HG02798 (cell line): ENCODE data around the gene IRF1.
"Not testable (repeated sequence)": the region's sequence is repeated elsewhere in the genome, so short reads cannot be mapped to it uniquely, and the experiment has no call there.

Experiments
- ATAC-seq: cut with Tn5 transposase; IDR thresholded peaks from one replicate; pipeline ENCODE4 v1.9.1; 2021; ENCODE audit warnings: mild to moderate bottlenecking; ENCODE audit not compliant: unreplicated experiment, poor library complexity

Gene IRF1

GRCh38 chr5:132487841-132488555 is 2.6 kb downstream of the IRF1 start:
- no peak for ATAC-seq

- no peak for ATAC-seq
Observed at GRCh38 chr5:132487095-132487428, 3.5 kb downstream of the IRF1 start.

GRCh38 chr5:132486318-132487094 is 4.1 kb downstream of the IRF1 start:
- ATAC-seq, result no peak

- no peak for ATAC-seq
Observed at GRCh38 chr5:132485641-132486317, 4.8 kb downstream of the IRF1 start.

- not testable (repeated sequence) for ATAC-seq
Observed at GRCh38 chr5:132484876-132485640, 5.5 kb downstream of the IRF1 start.

GRCh38 chr5:132484391-132484725 is 6.2 kb downstream of the IRF1 start:
- no peak for ATAC-seq

- no peak for ATAC-seq
Observed at GRCh38 chr5:132483661-132484390, 6.7 kb downstream of the IRF1 start.

GRCh38 chr5:132483101-132483500 is 7.5 kb downstream of the IRF1 start:
- ATAC-seq, result no peak

- no peak for ATAC-seq
Observed at GRCh38 chr5:132481596-132482211, 8.9 kb downstream of the IRF1 start.

GRCh38 chr5:132480893-132481595 is 9.5 kb downstream of the IRF1 start:
- no peak for ATAC-seq

- no peak for ATAC-seq
Observed at GRCh38 chr5:132480546-132480892, 10.1 kb downstream of the IRF1 start.

GRCh38 chr5:132480042-132480441 is 10.5 kb downstream of the IRF1 start:
- no peak for ATAC-seq

GRCh38 chr5:132479111-132479951 is 11.2 kb downstream of the IRF1 start:
- ATAC-seq, result peak; percentile 51

- ATAC-seq, result no peak
Observed at GRCh38 chr5:132478366-132478871, 12.2 kb downstream of the IRF1 start.

GRCh38 chr5:132477784-132478365 is 12.7 kb downstream of the IRF1 start:
- ATAC-seq, result no peak

GRCh38 chr5:132476876-132477781 is 13.4 kb downstream of the IRF1 start:
- ATAC-seq, result no peak
